GM21717 (cell line): ENCODE results near the gene NCKAP5.

Source experiments
- ATAC-seq: cut with Tn5 transposase; IDR thresholded peaks from one replicate; pipeline ENCODE4 v1.9.1; 2021; ENCODE audit warnings: mild to moderate bottlenecking, moderate library complexity; ENCODE audit not compliant: unreplicated experiment

Gene NCKAP5

DNA sequence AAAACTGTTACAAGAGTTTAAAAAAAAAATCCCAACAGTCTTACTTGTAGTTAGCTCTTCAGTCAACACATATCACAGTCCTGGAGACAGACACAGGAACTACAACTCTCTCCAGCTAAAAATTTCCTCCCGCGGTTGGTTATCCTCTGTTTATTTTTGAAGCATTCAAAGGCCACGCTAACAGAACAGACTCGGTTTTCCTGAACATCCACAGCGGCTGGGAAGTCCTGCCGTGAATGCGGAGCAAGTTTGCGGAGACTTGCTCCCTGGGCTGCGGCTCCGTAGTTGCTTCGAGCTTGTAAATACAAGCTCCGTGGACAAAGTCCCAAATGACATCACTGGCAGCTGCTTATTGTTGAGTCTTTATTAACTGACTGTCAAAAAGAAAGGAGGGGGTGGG, at the start of gene NCKAP5:
Gene NCKAP5, minus strand, starts transcription at position 292 of the 400 bp plus-strand sequence. CDS start 50,937 bp downstream, outside the sequence.
- ATAC-seq: no peak

- no peak for ATAC-seq
Observed at GRCh38 chr2:133609664-133610063, 41.4 kb upstream of the NCKAP5 start.

- ATAC-seq: no peak
Observed at GRCh38 chr2:133608291-133608690, 40.0 kb upstream of the NCKAP5 start.

DNA sequence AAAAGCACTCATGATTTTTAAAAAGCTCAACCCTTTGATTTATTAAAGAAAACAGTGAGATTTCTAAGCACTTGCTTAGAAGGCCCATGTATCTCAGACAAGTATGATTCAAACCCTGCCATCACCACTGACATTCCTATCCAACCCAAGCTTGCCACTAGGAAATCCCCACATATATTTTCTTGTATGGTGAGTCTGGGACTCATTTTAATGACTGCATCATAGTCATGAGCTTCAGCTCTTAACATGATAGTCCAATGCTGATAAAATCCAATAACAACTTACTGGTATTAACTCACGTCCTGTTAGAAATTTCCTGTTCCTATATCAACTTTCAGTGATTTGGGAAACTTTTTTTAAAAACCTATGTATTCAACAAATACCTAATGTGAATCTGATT, 39.4 kb upstream of the NCKAP5 start:
- ATAC-seq: no peak

- no peak for ATAC-seq
Observed at GRCh38 chr2:133606616-133607015, 38.4 kb upstream of the NCKAP5 start.

GRCh38 chr2:133605766-133606137, 37.5 kb upstream of the NCKAP5 start:
- ATAC-seq: no peak

GRCh38 chr2:133605011-133605765, 36.9 kb upstream of the NCKAP5 start:
- no peak for ATAC-seq

GRCh38 chr2:133603109-133603508, 34.8 kb upstream of the NCKAP5 start:
- ATAC-seq: no peak

- ATAC-seq: no peak
Observed at GRCh38 chr2:133602538-133602937, 34.3 kb upstream of the NCKAP5 start.

GRCh38 chr2:133600266-133600928, 32.1 kb upstream of the NCKAP5 start:
- ATAC-seq: no peak

GRCh38 chr2:133599811-133600210, 31.5 kb upstream of the NCKAP5 start:
- no peak for ATAC-seq

- ATAC-seq: no peak
Observed at GRCh38 chr2:133599211-133599803, 31.0 kb upstream of the NCKAP5 start.

DNA sequence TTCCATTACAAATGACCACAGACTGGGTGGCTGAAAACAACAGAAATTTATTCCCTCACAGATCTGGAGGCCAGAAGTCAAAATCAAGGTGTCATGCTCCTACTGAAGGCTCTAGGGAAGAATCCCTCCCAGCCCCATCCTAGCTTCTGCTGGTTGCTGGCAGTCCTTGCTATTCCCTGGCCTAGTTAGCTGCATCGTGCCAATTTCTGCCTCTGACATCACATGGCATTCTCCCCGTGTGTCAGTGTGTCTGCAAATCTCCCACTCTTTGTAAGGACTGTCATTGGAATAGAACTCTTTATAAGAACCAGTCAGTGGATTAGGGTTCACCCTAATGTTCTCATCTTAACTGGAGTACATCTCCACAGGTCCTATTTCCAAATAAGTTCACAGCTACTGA, 30.5 kb upstream of the NCKAP5 start:
- ATAC-seq: no peak

- no peak for ATAC-seq
Observed at GRCh38 chr2:133596701-133597393, 28.6 kb upstream of the NCKAP5 start.

- no peak for ATAC-seq
Observed at GRCh38 chr2:133591164-133591563, 22.9 kb upstream of the NCKAP5 start.

- no peak for ATAC-seq
Observed at GRCh38 chr2:133589456-133589855, 21.2 kb upstream of the NCKAP5 start.

DNA sequence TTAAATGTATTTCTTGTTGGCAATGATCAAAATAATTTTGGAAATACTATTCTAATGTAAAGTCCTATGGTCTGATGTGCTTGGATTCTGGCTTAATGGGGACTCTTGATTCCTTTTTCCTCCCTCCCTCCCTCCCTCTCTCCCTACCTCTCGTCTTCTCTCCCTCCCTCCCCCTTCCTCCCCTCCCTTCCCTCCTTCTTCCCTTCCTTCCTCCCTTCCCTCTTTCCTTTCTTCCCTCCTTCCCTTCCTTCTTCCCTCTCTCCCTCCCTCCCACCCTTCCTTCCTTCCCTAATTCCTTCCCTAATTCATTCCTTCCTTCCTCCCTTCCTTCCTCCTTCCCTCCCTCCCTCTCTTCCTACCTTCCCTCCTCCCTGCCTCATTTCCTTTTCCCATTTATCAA, 19.9 kb upstream of the NCKAP5 start:
- ATAC-seq: no peak

DNA sequence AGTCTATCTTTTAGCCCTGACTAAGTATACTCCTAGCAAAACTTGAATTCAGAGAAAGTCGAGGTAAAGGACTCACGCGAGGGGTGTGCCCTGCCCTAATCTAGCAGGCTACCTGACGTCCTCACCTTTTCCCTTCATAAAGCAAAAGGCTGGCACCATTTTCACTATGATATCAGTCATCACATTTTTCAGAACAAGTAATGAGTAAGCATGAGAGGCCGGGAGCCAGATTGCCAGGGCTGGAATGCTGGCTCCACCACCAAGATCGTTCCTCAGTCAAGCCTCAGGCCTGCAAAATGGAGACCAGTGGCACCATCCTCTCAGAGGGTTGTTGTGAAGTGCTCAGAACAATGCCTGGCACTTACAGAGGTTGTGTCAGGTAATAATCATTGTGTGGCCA, 18.7 kb upstream of the NCKAP5 start:
- ATAC-seq: no peak

DNA sequence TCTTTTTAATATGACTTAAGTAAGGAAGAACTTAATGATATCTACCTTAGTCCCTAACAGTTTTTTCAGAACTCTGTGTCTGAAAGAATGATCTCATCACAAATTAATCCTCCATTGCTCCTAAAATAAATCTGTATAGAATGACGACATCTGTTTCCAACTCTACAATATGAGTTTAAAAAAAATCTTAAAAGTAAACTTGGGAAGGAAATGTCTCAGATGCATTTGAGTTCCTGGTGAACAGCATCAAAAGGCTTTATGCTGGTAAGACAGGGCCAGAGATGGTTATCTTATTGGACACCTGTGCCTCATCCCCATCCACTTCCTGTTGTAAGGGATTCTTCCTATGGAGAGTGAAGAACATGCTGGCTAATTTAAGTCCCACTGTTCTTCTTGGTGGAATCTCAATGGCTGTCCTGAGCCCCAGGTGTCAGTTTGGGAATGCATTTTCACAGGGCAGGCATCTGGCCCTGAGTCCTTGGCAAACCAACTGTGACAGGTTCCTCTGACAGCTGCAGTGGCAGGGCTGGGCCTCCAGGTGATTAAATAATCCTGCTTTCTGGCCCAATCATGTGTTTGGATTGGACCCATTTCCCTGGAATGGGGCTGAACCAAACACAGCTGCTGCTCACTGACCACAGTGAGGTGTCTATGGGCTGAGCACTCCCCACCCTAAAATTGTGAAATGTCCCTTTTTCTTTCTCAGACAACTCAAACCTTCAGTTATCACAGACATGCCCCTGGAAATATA, 12.9 kb upstream of the NCKAP5 start:
- no peak for ATAC-seq

DNA sequence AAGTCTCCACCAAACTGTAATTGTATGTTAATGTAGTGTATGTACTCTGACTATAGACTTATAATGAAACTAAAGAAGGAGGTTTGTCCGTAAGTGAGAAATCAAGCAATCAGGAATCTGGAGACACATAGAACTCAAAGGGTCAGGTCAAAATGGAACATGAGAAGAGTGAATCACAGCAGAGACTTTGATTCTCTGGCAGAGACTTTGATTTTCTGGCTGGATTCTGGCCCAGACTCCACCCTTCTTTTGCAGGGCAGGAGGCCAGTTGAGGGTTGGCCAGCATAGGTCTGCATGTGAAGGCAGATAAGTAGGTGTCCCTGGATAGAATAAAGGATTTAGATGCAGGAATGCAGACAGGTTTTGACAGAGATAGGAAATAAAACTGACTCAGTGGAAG, 11.0 kb upstream of the NCKAP5 start:
- ATAC-seq: no peak

DNA sequence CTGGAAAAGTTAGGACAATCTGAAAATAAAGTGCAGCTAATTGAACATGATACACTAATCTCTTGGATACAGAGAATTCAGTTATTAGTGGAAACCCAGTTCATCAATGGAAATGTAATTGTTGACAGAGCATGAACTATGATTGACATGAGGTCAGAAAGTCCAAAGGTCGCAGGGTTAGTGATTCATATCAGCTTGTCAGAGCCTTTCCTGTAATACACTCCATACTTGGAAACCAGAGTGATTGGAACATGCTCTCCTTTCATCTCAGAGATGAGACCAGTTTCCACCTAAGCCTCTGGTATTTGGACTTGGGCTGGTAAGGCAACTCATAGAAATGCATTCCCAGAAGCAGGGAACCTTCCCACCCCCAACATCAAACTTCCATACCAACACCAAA, 8.5 kb upstream of the NCKAP5 start:
- no peak for ATAC-seq
